Measurements from ENCODE around the gene SLC6A18.

DNA sequence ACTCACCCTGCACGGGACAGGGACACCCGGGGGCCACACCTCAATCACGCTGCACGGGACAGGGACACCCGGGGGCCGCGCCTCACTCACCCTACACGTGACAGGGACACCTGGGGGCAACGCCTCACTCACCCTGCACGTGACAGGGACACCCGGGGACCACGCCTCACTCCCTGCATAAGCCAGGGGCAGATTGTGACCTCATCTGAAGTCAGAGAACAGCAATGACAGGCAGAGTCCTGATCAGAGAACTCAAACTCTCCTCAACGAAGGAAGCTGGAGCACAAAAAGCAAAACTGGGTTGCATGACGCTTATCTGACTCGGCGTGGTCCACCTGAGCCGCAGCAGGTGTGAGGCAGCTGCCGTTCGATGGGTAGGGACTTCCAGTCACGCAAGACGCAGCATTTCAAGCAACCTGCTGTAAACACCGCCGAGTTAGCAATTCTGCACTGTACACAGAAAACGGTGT is 66.5 kb downstream of the SLC6A18 start:
- no peak for TF ChIP-seq POLR2A (IDR thresholded peaks at IDR 0.05)
- TF ChIP-seq, protein P1, sequence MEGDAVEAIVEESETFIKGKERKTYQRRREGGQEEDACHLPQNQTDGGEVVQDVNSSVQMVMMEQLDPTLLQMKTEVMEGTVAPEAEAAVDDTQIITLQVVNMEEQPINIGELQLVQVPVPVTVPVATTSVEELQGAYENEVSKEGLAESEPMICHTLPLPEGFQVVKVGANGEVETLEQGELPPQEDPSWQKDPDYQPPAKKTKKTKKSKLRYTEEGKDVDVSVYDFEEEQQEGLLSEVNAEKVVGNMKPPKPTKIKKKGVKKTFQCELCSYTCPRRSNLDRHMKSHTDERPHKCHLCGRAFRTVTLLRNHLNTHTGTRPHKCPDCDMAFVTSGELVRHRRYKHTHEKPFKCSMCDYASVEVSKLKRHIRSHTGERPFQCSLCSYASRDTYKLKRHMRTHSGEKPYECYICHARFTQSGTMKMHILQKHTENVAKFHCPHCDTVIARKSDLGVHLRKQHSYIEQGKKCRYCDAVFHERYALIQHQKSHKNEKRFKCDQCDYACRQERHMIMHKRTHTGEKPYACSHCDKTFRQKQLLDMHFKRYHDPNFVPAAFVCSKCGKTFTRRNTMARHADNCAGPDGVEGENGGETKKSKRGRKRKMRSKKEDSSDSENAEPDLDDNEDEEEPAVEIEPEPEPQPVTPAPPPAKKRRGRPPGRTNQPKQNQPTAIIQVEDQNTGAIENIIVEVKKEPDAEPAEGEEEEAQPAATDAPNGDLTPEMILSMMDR (IDR thresholded peaks at IDR 0.05), result no peak

Measured in esophagus squamous epithelium (tissue), 4 donors.